Breast epithelium (tissue), 3 donors: ENCODE data around the gene MRO.

Experiments used
- CTCF ChIP-seq, 3 donors: fragments of 450-650 bp; IDR thresholded peaks; one replicate each; pipeline ENCODE4 v1.5.1; 2016 to 2017; ENCODE audit warnings: antibody characterized with exemption in 3 of 3, mild to moderate bottlenecking in 3 of 3, moderate library complexity in 3 of 3
- POLR2AphosphoS5 ChIP-seq, 3 donors: sonication (generic); formaldehyde crosslinking; IDR thresholded peaks; one replicate each; pipeline ENCODE4 v1.6.1; 2017; ENCODE audit warnings: antibody characterized with exemption in 3 of 3

GRCh38 chr18:50829644-50830043 is 9.8 kb upstream of the MRO start:
- TF ChIP-seq POLR2AphosphoS5 (IDR thresholded peaks at IDR 0.05) (no peak), CTCF (IDR thresholded peaks at IDR 0.05) (no peak)
